H54 (cell line): Measurements from ENCODE around the gene SLC6A17.

Source experiments
- DNase-seq: peaks from one replicate; pipeline ENCODE4 v3.0.0; 2011; ENCODE audit warnings: low spot score, mixed read lengths; ENCODE audit not compliant: insufficient read length
- FAIRE-seq: peaks from 3 replicates; lab custom pipeline; 2011; peaks lifted over from hg19 to GRCh38; lab: Jason Lieb, UNC
- POLR2A ChIP-seq: IDR thresholded peaks from 2 replicates; pipeline ENCODE4 v1.6.1; 2011; ENCODE audit warnings: low read depth, mild to moderate bottlenecking, low read length

The SLC6A17 gene

GRCh38 chr1:110173466-110174105, 23.3 kb downstream of the SLC6A17 start:
- no peak for FAIRE-seq
- no peak for DNase-seq

GRCh38 chr1:110174961-110175360, 24.7 kb downstream of the SLC6A17 start:
- DNase-seq (no peak), FAIRE-seq (no peak)
- no peak for TF ChIP-seq POLR2A

More at GRCh38 chr1:110173466-110174105, 23.3 kb downstream of the SLC6A17 start:
- TF ChIP-seq POLR2A: no peak

- DNase-seq (no peak), FAIRE-seq (no peak)
- TF ChIP-seq POLR2A: no peak
These were observed 26.1 kb downstream of the SLC6A17 start for GRCh38 chr1:110176299-110176956.

GRCh38 chr1:110177775-110178174, 27.5 kb downstream of the SLC6A17 start:
- no peak for FAIRE-seq
- no peak for DNase-seq
- TF ChIP-seq POLR2A: no peak

- DNase-seq (no peak), FAIRE-seq (no peak)
- no peak for TF ChIP-seq POLR2A
These were observed 33.4 kb downstream of the SLC6A17 start for GRCh38 chr1:110183642-110184167.

- TF ChIP-seq POLR2A: no peak
- no peak for FAIRE-seq
- DNase-seq: no peak
These were observed 34.2 kb downstream of the SLC6A17 start for GRCh38 chr1:110184446-110184845.

GRCh38 chr1:110185181-110185580, 34.9 kb downstream of the SLC6A17 start:
- TF ChIP-seq POLR2A: no peak
- FAIRE-seq (no peak), DNase-seq (no peak)

GRCh38 chr1:110186558-110186957, 36.3 kb downstream of the SLC6A17 start:
- FAIRE-seq (no peak), DNase-seq (no peak)
- no peak for TF ChIP-seq POLR2A

GRCh38 chr1:110187139-110187890, 37.0 kb downstream of the SLC6A17 start:
- TF ChIP-seq POLR2A: no peak
- FAIRE-seq: no peak
- no peak for DNase-seq

- no peak for TF ChIP-seq POLR2A
- FAIRE-seq (no peak), DNase-seq (peak; percentile 61)
These were observed 37.8 kb downstream of the SLC6A17 start for GRCh38 chr1:110188035-110188618.

GRCh38 chr1:110189181-110189580, 38.9 kb downstream of the SLC6A17 start:
- FAIRE-seq: no peak
- DNase-seq: no peak
- TF ChIP-seq POLR2A: no peak

- DNase-seq: no peak
- no peak for FAIRE-seq
- TF ChIP-seq POLR2A: no peak
These were observed 40.1 kb downstream of the SLC6A17 start for GRCh38 chr1:110190282-110190929.

GRCh38 chr1:110192541-110192940, 42.2 kb downstream of the SLC6A17 start:
- no peak for FAIRE-seq
- DNase-seq: no peak
- no peak for TF ChIP-seq POLR2A
